PC-9 (cell line): Measurements from ENCODE around the gene MAP3K2. TPM values are rescaled to one million over a fixed set of nuclear protein-coding genes. Genes with fewer than 3 reads are reported as not detected.
A peak's percentile ranks its signal among the peaks of the same experiment; 100 is the strongest.

Source experiments
- BruUV-seq: library from RNA; stranded (reverse); fragments of 400-500 nt; replicated peaks from 2 replicates; lab custom pipeline; 2021; lab: Mats Ljungman, UMichigan
- CTCF ChIA-PET: fragments of 300-600 bp; sonication (Branson Sonifier 250); formaldehyde crosslinking; loops from one replicate; lab custom pipeline; 2022; ENCODE audit warnings: antibody characterized with exemption; lab: Charles Lee
- POLR2A ChIA-PET: fragments of 300-600 bp; sonication (Branson Sonifier 250); formaldehyde crosslinking; loops from one replicate; lab custom pipeline; 2022; ENCODE audit warnings: antibody characterized with exemption; ENCODE audit not compliant: unreplicated experiment; lab: Charles Lee
- DNase-seq, 2 experiments: peaks; one replicate each; pipeline versions ENCODE4 v3.0.0 to v3.0.0-alpha.2; 2015 to 2022; ENCODE audit warnings: mixed read lengths in 1 of 2
- H2AFZ ChIP-seq: fragments of 200-600 bp; sonication (generic); 2 replicates; pipeline ENCODE4 v1.8.1; 2017; ENCODE audit warnings: antibody characterized with exemption
- H3F3A ChIP-seq: fragments of 200-600 bp; sonication (generic); 2 replicates; pipeline ENCODE4 v1.8.1; 2017; ENCODE audit warnings: antibody characterized with exemption, mild to moderate bottlenecking, low read depth; ENCODE audit not compliant: insufficient read depth
- H3K27ac ChIP-seq: fragments of 200-600 bp; sonication (generic); 2 replicates; pipeline ENCODE4 v1.6.1; 2016; ENCODE audit warnings: mixed run types
- H3K27me3 ChIP-seq: fragments of 200-600 bp; sonication (generic); 2 replicates; pipeline ENCODE4 v1.6.1; 2016; ENCODE audit warnings: low read depth, mixed run types; ENCODE audit not compliant: insufficient read depth
- H3K36me3 ChIP-seq: fragments of 200-600 bp; sonication (generic); 2 replicates; pipeline ENCODE4 v1.6.1; 2016; ENCODE audit warnings: low read depth, mixed run types
- H3K4me1 ChIP-seq: fragments of 200-600 bp; sonication (generic); replicated peaks from 2 replicates; pipeline ENCODE4 v1.6.1; 2016; ENCODE audit warnings: mixed run types; ENCODE audit not compliant: insufficient read depth
- H3K4me2 ChIP-seq: fragments of 200-600 bp; sonication (generic); 2 replicates; pipeline ENCODE4 v1.6.1; 2017; ENCODE audit warnings: mixed run types
- H3K4me3 ChIP-seq: fragments of 200-600 bp; sonication (generic); 2 replicates; pipeline ENCODE4 v1.6.1; 2016; ENCODE audit warnings: mixed run types
- H3K79me2 ChIP-seq: fragments of 200-600 bp; sonication (generic); 2 replicates; pipeline ENCODE4 v1.6.1; 2017; ENCODE audit warnings: low read depth, mixed run types
- H3K9me2 ChIP-seq: fragments of 200-600 bp; sonication (generic); 2 replicates; pipeline ENCODE4 v1.8.1; 2017; ENCODE audit warnings: mild to moderate bottlenecking; ENCODE audit not compliant: insufficient read depth
- H3K9me3 ChIP-seq: fragments of 200-600 bp; sonication (generic); 2 replicates; pipeline ENCODE4 v1.8.1; 2016; ENCODE audit warnings: low read depth; ENCODE audit not compliant: insufficient read depth
- H4K20me1 ChIP-seq: fragments of 200-600 bp; sonication (generic); 2 replicates; pipeline ENCODE4 v1.8.1; 2017; ENCODE audit not compliant: insufficient read depth
- CTCF ChIP-seq: fragments of 200-600 bp; sonication (generic); conservative IDR thresholded peaks from 2 replicates; pipeline ENCODE4 v1.6.1; 2017; ENCODE audit warnings: mixed run types, antibody characterized with exemption, mild to moderate bottlenecking, moderate library complexity
- EZH2 ChIP-seq: fragments of 200-600 bp; sonication (generic); IDR thresholded peaks from 2 replicates; pipeline ENCODE4 v1.8.0; 2017; ENCODE audit warnings: antibody characterized with exemption, low read depth
- intact Hi-C: fragments of 100-400 bp; cut with micrococcal nuclease; formaldehyde crosslinking; loops from one replicate; pipeline ENCODE4 v1.10.0; 2022; ENCODE audit not compliant: unreplicated experiment
- total RNA-seq: library from RNA; stranded (reverse); gene quantifications from 2 replicates; pipeline ENCODE4 v1.2.3, GENCODE V29; 2021

Gene MAP3K2
- total RNA-seq, 1 experiment from 2014 or later, result 81.2 TPM

- Histone ChIP-seq H3K4me2 (no peak overlapping the region), H3K4me3 (no peak overlapping the region), H3K4me1 (peaks cover 40% of the 10 kb centered on the region), H3K79me2 (peaks cover 90% of the 10 kb centered on the region), H3K36me3 (0 out of 2 replicates have a peak, but pooled peaks cover 4% of the 10 kb centered on the region), H3K27me3 (no peaks in the 10 kb centered on the region), H3F3A (peaks cover 18% of the 10 kb centered on the region), H3K9me3 (no peaks in the 10 kb centered on the region), H4K20me1 (peaks cover 38% of the 10 kb centered on the region), H2AFZ (no peak overlapping the region), H3K27ac (no peak overlapping the region), H3K9me2 (no peaks in the 10 kb centered on the region)
- POLR2A ChIA-PET, result no interaction called here
- intact Hi-C loops, result no loop called here
- CTCF ChIA-PET, result no interaction called here
- TF ChIP-seq EZH2, result no peak
- no peak for TF ChIP-seq CTCF
- BruUV-seq, result no TSS peak
- no peak for DNase-seq
Measured at GRCh38 chr2:127382831-127383230, 4.9 kb downstream of the MAP3K2 start.

GRCh38 chr2:127381762-127382161, 6.0 kb downstream of the MAP3K2 start:
- peak overlapping the region; percentile 1; the same call in 1 of the 2 replicates for H3K27ac ChIP-seq

GRCh38 chr2:127379712-127380355, 7.9 kb downstream of the MAP3K2 start:
- no peak for TF ChIP-seq CTCF
- no peak for TF ChIP-seq EZH2
- Histone ChIP-seq H3K4me2 (no peak overlapping the region), H4K20me1 (peaks cover 25% of the 10 kb centered on the region), H3K79me2 (peaks cover 92% of the 10 kb centered on the region), H3K9me2 (no peaks in the 10 kb centered on the region), H3F3A (0 out of 2 replicates have a peak, but pooled peaks cover 4% of the 10 kb centered on the region), H3K27me3 (no peaks in the 10 kb centered on the region), H3K4me3 (no peak overlapping the region), H3K4me1 (peaks cover 21% of the 10 kb centered on the region), H3K9me3 (peaks cover 3% of the 10 kb centered on the region; the same call in 1 of the 2 replicates), H2AFZ (no peak overlapping the region), H3K36me3 (0 out of 2 replicates have a peak, but pooled peaks cover 4% of the 10 kb centered on the region), H3K27ac (no peak overlapping the region)
- intact Hi-C loops, result no loop called here
- DNase-seq, result no peak
- BruUV-seq, result no TSS peak
- ChIA-PET CTCF (interaction anchor here (0.8 kb wide), 1 partner anchor 87 kb away, joined by 10 read pairs; no protein-coding TSS in a partner anchor), POLR2A (no interaction called here)

More at GRCh38 chr2:127381762-127382161, 6.0 kb downstream of the MAP3K2 start:
- POLR2A ChIA-PET, result interaction anchor here (0.6 kb wide), 1 partner anchor 145 kb away, joined by 4 read pairs; no protein-coding TSS in a partner anchor
- peak in 1 of 2 experiments; percentile 57 for DNase-seq
- Histone ChIP-seq H2AFZ (no peak overlapping the region), H3K4me2 (peak overlapping the region; percentile 35), H3K9me2 (no peaks in the 10 kb centered on the region), H3K27me3 (no peaks in the 10 kb centered on the region), H4K20me1 (peaks cover 40% of the 10 kb centered on the region), H3K4me1 (peaks cover 38% of the 10 kb centered on the region), H3F3A (peaks cover 14% of the 10 kb centered on the region), H3K79me2 (peaks cover 97% of the 10 kb centered on the region), H3K9me3 (peaks cover 3% of the 10 kb centered on the region; the same call in 1 of the 2 replicates), H3K36me3 (0 out of 2 replicates have a peak, but pooled peaks cover 4% of the 10 kb centered on the region), H3K4me3 (no peak overlapping the region)
- intact Hi-C loops, result no loop called here
- TF ChIP-seq EZH2 (no peak), CTCF (no peak)
- CTCF ChIA-PET, result no interaction called here
- BruUV-seq, result no TSS peak
